ENCODE results near the gene KIF4A.
"Not testable (repeated sequence)": the region's sequence is repeated elsewhere in the genome, so short reads cannot be mapped to it uniquely, and the experiment has no call there.

The KIF4A gene, protein sequence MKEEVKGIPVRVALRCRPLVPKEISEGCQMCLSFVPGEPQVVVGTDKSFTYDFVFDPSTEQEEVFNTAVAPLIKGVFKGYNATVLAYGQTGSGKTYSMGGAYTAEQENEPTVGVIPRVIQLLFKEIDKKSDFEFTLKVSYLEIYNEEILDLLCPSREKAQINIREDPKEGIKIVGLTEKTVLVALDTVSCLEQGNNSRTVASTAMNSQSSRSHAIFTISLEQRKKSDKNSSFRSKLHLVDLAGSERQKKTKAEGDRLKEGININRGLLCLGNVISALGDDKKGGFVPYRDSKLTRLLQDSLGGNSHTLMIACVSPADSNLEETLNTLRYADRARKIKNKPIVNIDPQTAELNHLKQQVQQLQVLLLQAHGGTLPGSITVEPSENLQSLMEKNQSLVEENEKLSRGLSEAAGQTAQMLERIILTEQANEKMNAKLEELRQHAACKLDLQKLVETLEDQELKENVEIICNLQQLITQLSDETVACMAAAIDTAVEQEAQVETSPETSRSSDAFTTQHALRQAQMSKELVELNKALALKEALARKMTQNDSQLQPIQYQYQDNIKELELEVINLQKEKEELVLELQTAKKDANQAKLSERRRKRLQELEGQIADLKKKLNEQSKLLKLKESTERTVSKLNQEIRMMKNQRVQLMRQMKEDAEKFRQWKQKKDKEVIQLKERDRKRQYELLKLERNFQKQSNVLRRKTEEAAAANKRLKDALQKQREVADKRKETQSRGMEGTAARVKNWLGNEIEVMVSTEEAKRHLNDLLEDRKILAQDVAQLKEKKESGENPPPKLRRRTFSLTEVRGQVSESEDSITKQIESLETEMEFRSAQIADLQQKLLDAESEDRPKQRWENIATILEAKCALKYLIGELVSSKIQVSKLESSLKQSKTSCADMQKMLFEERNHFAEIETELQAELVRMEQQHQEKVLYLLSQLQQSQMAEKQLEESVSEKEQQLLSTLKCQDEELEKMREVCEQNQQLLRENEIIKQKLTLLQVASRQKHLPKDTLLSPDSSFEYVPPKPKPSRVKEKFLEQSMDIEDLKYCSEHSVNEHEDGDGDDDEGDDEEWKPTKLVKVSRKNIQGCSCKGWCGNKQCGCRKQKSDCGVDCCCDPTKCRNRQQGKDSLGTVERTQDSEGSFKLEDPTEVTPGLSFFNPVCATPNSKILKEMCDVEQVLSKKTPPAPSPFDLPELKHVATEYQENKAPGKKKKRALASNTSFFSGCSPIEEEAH

DNA sequence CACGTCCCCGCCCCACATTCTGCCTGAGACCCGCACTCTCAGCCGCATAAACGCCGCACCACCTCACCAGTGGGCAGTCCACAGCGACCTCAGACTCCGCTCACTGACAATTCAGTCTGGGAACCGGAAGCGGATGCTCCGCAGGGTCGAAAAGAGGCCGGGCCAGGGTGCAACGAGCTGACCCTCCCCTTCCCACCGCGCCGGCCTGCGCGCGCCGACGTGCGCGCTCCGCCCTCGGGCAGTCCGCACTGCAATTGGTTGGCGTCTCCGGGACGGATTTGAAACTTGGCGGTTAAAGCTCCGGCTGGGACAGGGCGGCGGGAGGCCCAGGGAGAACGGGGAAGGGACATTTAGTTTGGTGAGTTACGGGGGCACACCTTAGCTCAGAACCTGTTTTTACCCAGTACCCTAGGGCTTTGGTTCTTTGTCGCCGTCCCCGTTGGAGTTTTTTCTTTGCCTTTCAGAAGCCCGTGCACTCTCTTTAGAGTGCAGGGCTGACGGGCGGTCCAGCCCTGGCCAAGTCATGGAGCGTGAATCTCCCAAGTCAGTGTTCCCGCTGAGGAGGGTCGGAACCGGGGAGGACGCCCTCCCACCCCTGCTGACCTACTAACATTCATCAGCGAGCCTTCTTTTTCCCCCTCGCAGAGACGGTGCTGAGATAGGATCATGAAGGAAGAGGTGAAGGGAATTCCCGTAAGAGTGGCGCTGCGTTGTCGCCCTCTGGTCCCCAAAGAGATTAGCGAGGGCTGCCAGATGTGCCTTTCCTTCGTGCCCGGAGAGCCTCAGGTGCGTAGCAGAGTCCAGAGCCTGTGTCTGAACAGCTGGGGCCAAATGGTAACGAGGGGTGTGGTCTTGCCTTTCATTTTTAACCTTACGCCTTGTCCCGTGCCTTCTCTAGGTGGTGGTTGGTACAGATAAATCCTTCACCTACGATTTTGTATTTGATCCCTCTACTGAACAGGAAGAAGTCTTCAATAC, at the start of gene KIF4A, which contains the start of gene PDZD11:
Gene KIF4A (plus strand): TSS at position 312 of the 978 bp plus-strand sequence. CDS start 355 bp downstream, at position 667.
Gene PDZD11 (minus strand): TSS at position 135 of the 978 bp plus-strand sequence. CDS start 586 bp downstream, outside the sequence.
- in situ Hi-C loops (cut with HindIII; ENCODE audit: low sequenced_read_pairs), result no loop called here

DNA sequence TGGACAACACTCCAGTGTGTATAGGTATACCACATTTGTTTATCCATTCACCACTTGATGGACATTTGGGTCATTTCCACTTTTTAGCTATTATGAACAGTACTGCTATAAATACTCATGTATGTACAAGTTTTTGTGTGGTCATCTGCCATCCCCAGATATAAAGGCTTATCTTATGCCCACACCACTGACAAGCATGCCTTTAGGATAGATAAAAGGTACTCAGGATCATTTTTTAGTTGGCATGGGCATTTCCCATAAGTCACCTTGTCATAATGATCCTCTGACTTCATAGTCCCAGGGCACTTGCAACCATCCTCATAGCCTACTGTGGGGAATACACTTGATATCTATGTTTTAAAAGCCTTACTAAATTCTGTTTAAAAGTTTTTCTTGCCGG, 49.2 kb upstream of the KIF4A start:
- in situ Hi-C loops (cut with HindIII; ENCODE audit: low sequenced_read_pairs), result no loop called here

DNA sequence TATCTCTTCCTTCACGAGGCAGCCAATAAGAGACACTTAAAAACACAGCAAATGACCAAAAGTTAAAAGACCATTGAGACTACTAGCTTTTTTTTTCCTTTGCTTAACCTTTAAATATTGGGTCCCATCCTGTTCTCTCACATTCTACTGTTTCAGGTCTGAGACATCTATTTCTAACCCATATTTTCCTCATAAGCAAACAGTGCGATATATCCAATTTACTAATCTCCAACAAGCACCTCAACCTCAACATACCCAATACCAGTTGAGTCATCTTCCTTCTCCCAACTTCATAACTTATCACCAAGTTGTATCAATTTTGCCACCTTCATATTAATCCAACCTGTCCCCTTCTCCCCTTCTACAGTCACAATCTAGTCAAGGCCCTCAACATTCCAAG, 48.4 kb upstream of the KIF4A start:
- in situ Hi-C loops (cut with HindIII; ENCODE audit: low sequenced_read_pairs), result no loop called here

DNA sequence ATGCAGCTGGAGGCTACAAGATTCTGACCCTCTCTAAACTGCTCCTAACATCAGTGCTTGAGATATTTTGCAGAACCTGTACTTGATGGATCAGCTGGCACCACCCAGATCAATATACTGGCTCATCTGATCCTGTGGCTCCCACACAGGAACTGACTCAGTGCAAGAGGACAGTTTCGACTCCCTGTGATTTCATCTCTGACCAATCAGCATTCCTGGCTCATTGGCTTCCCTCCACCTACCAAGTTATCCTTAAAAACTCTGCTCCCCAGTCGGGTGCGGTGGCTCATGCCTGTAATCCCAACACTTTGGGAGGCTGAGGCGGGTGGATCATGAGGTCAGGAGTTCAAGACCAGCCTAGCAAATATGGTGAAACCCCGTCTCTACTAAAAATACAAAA, 46.3 kb upstream of the KIF4A start:
- in situ Hi-C loops (cut with HindIII; ENCODE audit: low sequenced_read_pairs), result not testable (repeated sequence)

DNA sequence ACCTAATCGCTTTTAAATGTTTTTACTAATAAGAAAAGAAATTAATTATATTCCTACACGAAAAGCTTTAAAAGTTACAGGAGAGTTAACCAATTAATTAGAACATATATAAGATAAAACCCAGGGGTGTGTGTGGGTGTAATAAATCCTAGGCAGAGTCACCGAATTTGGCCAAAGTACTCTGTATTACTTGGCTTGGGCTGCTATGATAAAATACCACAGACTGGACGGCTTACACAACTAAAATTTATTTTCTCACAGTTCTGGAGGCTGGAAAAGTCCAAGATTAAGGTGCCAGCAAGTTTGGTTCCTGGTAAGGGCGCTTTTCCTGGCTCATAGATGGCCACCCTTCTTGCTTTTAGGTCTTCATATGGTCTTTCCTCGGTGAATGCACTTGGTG, 45.0 kb upstream of the KIF4A start:
- in situ Hi-C loops (cut with HindIII; ENCODE audit: low sequenced_read_pairs), result no loop called here

DNA sequence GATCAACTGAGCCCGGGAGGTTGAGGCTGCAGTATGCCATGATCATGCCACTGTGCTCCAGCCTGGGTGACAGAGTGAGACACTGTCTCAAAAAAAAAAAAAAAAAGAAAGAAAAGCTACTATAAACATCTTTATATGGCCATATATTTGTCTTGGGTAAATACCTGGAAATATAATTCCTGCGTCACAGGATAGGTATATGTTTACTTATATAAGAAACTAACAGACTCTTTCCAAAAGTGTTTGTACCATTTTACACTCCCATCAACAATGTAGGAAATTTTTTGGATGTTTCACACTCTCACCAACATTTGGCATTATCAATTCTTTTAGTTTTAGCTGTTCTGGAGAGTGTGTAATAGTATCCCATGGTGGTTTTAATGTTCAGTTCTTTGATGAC, 42.7 kb upstream of the KIF4A start:
- in situ Hi-C loops (cut with HindIII; ENCODE audit: low sequenced_read_pairs), result no loop called here

DNA sequence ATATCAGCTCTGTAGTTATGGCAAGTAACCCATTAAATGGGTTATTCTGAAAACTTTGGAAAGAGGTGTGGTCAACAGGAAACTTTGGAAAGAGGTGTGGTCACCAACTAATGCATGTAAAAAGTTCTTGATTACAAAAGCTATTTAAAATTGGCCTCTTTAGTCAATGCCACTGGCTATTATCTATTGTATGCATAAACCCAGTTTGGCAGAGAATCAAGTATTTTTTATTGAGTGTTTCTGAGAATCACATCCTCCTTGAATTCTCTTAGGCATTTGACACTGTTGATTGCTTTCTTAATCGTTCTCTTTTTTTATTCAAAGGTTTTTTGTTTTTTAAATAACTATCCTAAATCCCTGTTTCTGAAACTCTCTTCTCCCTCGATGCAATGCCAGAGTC, 37.4 kb upstream of the KIF4A start:
- in situ Hi-C loops (cut with HindIII; ENCODE audit: low sequenced_read_pairs), result no loop called here

DNA sequence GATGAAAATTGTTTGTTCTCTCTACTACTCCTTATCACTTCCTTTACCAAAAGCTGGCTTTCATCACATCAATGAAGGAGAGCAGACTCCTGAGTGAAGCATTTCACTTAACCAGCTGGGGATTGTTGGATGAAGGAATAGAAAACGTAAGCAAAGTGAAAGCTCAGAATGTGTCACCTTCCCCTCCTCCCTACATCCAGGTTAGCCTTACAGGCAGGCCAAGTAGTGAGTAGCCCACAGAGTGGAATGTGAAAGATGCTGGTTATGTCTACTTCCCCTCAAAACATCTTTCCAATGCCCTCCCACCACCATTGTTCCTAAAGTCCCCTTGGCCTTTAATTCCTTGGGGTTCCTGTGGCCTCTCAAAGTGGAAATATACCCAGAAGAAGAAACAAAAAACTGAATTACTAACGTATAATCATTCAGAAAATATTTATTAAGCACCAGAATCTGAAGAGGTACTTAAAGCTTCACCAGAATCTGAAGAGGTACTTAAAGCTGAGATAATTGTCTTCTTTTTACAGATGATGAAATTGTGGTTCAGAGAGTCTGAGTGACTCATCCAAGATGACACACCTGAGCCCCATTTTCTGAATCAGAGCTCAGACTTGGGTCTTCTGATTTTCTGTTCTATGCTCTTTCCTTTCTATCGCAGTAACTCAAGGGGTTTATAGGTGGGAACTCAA, 36.4 kb upstream of the KIF4A start:
- in situ Hi-C loops (cut with HindIII; ENCODE audit: low sequenced_read_pairs), result no loop called here

DNA sequence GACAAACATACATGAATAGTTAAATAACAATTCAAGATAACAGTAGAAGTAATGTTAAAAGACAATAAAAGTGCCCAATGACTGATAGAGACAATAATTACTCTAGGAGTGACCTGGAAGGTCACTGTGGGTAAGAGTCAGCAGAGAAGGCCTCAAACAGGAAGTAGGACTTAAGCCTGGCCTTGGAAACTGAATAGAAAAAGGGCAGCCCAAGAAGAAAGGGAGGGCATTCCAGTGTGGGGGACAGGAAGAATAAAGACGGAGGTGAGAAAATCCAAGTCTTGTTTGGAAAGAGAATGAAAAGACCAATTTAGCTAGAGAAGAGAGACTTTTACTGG, 35.9 kb upstream of the KIF4A start:
- in situ Hi-C loops (cut with HindIII; ENCODE audit: low sequenced_read_pairs), result no loop called here

DNA sequence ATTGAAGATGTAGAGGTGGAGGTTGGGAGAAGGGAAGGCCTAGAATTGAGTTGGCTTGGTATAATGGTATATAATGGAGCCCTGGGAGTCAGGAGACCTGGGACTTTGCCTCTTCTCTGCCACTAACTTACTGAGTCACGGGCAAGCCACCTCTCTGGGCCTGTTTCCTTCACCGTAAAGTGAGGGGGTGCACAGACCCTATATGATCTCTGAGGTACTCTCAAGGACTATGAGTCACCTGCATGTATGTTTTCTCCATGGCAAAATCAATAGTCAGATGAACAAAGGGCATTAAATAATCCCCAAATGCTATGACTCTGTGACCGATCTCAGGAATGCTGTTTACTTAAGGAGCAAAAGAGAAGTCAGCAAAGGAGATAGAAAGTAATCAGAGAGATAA, 35.0 kb upstream of the KIF4A start:
- in situ Hi-C loops (cut with HindIII; ENCODE audit: low sequenced_read_pairs), result no loop called here

DNA sequence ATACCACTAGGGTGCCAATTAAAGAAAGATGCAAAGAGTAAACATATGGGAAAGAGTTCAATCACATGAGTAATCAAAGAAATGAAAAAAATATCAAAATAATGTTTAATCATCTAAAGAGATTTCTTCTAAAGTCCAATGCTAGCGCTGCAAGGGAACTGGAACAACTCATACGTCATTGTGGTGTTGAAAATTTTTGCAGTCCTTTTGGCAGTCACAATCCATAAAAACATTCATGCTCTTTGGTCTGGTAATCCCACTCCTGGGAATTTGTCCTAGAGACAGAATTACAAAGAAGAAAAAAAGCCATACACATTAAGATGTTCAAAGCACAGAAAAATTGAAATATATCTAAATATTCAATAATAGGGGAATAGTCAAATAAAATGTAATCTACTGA, 34.5 kb upstream of the KIF4A start:
- in situ Hi-C loops (cut with HindIII; ENCODE audit: low sequenced_read_pairs), result no loop called here

DNA sequence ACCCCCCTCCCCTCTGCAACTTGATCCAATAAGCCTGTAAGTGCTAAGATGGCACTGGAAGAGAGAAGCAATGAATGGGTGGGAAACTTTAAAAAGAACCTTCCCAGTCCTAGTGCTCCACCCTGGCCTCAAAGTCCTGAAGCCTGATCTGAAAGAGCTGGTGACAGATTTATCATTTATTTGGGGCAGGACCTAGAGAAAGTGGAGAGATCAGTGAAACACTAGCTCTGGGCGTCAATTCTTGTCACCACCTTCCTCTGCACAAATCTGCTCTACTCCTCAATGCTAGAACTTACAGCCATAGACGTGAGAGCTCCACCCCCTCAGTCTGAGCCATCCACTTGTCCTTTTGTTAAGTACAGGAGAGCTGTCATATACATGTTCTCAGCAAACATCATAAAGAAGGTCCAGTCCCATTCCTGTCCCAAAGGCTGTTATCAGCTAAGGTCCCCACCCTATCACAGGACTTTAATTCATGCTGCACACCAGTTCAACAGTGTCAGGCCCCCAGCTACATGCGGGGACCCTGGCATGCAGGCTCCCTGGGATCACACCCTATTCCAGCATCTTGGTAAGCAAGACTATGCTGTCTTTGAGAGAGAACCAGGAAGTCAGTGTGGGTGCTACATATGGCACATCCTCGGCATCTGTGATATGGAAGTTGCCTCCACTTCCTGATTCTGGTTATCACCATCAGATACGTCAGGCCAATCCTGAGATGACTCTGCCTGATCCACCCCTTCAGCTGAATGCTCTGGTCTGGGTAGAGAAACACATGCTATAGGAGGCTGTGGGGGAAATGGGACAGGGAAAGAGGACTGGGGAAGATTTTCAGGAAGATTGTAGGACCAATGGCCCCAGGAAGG, 32.2 kb upstream of the KIF4A start:
- in situ Hi-C loops (cut with HindIII; ENCODE audit: low sequenced_read_pairs), result no loop called here

DNA sequence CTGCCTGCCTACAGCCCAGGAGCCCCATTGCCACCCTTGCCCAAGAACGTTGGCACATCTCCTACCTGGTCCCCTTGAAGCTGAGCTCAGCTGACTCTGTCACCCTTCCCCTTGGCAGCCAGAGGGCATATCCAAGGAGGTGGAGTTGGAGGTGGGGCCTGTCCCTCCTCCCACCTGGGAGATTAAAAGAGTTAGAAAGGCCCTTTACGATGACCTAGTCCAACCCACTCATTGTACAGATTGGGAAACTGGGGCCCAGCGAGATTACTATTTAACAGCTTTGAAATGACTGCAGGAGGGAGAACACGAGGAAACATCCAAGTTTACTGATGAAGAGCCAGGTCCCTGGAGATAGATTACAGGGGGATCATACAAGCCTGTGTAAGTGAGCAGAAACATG, 29.8 kb upstream of the KIF4A start, which contains the start of gene P2RY4:
Gene P2RY4 (minus strand): TSS at position 101 of the 400 bp plus-strand sequence. CDS start 580 bp downstream, outside the sequence.
- in situ Hi-C loops (cut with HindIII; ENCODE audit: low sequenced_read_pairs), result no loop called here

DNA sequence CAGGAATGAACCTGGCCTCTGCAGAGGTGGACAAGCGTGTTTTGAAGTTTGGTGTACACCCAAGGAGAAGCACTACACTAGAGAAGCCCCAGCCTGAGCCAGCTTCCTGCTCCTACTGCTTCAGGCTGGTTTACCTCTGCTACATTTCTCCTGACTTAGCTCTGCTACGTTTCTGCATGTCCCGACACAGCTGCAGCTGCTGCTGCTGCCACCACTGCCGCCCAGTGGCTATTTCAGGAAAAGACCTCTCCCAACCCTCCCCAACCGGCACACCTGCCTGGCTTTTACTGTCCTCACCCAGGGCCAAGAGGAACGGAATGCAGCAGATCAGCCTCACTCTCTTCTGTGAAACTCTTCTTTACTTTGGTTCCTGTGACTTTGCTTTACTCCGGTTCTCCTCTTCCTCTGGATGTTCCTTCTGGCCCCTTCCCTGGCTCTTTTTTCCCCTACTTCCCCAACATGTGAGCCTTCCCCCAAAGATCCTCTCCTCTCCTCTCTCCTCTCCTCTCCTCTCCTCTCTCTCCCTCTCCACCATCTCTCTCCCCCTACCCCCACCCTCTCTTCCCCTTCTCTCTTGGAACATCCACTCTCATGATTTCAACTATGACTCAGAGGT, 26.8 kb upstream of the KIF4A start:
- in situ Hi-C loops (cut with HindIII; ENCODE audit: low sequenced_read_pairs), result no loop called here

DNA sequence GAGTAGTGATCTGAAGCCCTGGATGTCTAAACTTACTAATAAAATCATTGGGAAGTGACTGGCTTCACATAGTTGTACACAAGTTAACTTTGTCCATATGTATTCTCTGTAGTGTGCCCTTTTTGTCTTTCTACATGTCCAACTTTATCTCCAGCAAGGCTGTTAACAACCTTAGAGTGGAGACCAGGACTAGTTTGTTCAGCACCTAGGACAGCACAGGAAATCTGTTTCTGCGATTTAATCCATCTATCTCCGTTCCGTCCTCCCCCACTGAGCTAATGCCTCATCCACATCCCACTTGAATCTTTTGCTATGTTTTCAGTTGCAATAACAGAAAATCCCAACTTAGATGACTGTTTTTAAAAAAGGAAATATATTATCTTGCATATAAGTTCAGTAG, 25.1 kb upstream of the KIF4A start:
- in situ Hi-C loops (cut with HindIII; ENCODE audit: low sequenced_read_pairs), result no loop called here

DNA sequence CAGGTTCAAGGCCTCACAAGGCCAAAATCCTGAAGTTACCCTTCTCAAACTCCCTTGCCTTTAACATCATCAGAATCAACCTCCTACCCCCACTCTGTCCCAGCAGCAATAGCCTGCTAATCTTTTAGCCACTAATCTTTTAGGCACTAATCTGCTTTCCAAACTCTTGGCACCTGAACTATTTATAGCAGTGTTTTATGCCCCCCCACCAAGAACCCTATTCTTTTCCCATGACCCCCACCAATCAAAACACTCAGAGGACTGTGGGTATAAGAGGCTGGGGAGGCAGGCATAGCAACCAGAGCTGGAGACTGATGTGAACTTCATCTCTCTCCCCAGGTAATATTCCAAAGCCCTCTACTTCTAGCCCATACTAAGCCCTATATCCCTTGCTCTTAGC, 21.9 kb upstream of the KIF4A start, which contains the start of gene ARR3:
Gene ARR3 (plus strand): TSS at position 301 of the 400 bp plus-strand sequence. CDS start 1,052 bp downstream, outside the sequence.
- in situ Hi-C loops (cut with HindIII; ENCODE audit: low sequenced_read_pairs), result no loop called here

DNA sequence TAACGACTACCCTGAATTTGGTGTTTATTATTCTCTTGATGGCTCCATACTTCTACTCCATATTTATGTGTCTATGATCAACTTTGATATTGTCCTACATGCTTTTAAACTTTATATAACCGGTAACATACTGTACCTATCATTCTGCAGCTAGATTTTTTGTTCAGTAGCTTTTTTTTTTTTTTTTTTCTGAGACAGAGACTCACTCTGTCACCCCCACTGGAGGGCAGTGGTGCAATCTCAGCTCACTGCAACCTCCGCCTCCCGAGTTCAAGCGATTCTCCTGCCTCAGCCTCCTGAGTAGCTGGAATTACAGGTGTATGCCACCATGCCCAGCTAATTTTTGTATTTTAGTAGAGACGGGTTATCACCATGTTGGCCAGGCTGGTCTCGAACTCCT, 15.9 kb upstream of the KIF4A start:
- in situ Hi-C loops (cut with HindIII; ENCODE audit: low sequenced_read_pairs), result not testable (repeated sequence)

DNA sequence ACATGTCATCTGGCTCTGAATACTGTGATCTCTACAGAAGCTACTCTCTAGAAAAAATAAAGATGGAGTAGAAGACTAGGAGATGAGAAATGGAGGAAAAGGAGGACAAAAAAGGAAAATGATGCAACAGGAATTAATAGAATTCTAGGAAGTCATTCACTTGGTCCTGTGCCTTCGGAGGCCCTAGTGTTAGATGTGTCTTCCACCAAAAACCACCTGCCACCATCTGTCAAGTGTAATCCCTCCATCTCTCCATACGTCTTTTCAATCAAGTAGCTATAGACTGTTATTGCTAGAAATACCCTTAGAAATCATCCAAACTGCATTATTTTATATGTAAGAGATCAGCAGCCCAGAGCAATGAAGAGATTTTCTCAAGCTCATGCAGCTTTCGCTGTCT, 10.8 kb upstream of the KIF4A start:
- in situ Hi-C loops (cut with HindIII; ENCODE audit: low sequenced_read_pairs), result no loop called here

Data from endothelial cell of hepatic sinusoid (primary cell).